ENCODE measurements around the gene TFPI.

TFPI gene

DNA sequence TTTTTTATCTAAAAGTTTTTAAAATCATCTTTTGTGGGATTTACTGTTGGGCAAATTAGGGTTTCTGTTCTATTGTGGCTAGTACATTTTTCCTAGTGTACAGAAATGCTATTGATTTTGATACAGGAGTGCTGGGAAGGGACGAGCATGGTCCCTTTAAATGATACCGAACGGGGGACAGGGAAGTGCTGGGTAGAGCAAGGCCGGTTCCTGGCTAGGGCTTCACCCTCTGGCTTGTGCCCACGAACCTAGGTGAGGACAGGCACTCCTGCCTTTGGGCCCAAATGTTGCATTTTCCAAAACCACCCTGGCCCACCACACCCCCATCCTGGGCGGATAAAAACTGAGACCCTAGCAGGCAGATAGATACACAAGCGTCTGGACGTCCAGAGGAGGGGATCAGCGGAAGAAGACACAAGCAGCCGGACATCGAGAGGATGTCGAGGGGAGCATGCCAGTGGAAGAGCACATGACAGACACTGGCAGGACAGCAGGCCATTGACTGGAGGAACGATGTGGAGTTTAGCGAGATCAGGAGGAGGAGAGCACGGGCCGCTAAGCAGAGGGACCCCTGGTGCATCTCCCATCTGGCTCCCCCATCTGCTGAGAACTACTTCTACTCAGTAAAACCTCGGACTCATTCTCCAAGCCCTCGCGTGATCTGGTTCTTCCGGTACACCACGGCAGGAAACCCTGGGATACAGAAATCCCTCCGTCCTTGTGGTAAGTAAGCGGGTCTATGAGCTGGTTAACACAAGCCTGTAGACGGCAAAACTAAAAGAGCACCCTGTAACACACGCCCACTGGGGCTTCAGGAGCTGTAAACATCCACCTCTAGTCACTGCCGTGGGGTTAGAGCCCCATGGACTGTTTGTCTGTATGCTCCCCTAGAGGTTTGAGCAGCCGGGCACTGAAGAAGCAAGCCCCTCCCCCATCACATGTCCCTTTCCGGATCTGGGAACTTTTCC, 92.7 kb downstream of the TFPI start:
- DNase-seq, result no peak

DNA sequence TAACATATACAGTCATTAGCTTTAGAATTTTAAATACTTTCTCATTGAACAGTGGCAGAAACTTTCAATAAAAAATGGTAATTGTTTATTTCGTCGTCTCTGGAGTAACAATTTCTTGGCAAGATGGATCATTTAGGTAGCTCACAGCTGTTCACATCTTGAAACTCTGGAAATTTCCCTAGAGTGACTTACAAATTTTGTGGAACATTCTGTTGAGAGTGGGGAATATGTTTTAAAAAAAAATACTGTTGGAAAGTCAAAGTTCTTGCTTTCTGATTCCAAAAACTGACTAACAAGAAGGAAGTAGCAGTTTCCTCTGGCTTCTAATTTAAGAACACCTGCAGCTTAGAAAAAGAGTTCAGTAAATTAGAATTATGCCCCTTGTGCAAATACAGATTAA, 95.0 kb downstream of the TFPI start:
- no peak for DNase-seq

DNA sequence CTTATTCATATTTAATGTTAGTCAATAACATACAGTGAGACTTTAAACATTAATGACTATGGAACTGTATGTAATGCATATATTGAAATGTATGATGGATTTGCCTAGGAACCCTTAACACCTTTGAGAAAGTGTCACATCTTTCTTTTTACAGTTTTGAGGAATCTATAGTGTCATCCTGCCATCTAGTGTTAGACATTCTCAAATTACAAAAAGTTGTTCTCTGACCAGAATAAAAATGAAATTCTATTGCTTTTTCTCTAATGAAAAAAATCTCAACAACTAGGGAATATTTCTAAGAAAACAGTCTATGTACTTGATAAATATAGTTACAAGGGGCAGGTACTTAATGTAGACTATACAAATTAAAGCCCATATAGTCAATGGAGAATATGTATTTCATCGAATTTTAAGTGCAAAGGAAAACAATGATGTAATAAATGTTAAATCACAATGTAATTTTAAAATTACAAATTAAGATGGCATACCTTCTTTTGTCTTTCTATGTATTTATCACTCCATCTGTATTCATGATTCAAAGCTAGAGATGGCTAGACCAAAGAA, 101.1 kb downstream of the TFPI start:
- no peak for DNase-seq

DNA sequence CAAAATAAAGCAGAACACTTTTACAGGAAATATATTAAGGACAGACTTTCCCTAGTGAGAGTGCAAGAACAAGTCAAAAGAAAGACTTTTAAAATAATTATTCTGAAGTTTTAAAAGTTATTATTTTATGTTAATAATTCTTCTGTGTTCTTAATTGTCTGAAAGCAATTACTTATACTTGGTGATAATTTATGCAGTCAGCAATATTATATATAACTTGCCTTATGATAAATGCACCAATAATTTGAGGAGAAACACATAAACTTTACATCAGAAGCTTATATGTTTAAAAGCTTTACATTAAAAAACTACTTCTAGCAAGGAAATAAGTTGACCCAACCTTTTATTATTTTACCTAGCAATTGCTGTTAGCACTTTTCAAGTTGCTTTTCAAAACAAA, 102.7 kb downstream of the TFPI start:
- no peak for DNase-seq

DNA sequence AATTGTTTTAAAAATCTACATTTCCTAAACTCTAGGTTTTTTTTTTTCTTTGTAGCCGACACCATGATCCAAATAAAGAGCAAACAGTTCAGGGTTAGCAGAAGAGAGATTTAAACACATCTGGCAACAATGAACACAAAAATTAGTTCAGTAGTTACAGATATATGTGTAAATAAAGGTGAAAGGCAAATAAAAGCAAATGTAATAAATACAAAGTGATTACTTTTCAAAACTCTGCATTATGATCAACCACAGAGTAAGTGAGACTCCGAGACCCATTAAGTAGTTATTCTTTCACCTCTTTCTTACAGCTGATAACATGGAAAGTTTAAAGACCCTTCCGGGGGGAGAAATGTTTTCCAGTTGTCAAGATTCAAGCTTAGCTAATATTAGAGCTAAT, 106.9 kb downstream of the TFPI start:
- DNase-seq, result no peak

DNA sequence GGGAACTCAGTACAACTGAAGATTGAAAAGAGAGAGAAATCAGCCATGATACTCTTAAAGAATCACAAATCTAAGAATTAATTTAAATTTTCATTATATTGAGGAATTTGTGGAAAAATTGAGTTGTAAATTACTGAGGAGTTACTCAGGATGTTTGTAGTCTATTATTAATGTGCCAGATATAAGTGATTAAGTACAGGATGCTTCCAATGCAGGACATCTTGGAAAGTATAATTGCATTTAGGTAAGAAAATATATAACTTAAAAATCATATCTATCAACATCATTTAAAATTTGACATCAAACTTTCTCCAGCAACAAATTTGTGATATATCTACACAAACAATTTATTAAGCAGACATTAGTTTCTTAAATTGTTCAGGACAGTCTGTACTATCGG, 107.5 kb downstream of the TFPI start:
- DNase-seq, result no peak

DNA sequence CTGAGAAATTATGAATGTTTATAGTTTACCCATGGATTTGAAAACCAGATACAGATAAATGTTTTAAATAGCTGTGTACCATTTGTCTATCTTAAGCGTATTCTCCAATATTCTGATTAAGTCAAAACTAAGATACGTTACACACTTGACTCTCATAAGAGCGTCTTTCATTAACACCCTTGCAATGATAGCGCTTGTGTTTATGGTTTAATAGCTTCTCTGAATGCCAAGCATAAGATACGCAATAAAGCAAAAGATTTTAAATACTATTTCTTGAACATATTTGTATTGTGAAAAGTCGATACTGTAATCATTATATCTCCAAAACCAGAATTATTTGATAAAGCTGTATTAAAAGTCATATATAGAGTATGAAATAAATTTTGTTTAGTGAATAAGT, 109.2 kb downstream of the TFPI start:
- DNase-seq, result no peak

DNA sequence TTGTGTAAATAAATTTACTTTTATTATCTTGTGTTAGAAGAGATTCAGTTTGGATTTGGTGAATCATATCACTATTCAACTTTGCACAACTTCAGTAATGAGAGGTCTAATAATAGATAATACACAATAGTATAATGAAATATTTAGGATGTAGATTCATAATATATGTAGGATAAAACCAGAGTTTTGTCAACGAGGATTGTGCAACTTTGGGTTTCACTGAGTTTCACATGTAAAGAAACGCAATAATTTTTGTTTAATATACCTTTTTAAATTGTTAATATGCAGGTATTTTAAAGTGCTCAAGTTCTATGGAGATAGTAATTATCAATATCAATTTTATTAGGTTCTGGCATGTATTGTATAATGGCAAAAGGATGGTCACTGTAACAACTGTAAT, 111.5 kb downstream of the TFPI start:
- DNase-seq, result no peak

DNA sequence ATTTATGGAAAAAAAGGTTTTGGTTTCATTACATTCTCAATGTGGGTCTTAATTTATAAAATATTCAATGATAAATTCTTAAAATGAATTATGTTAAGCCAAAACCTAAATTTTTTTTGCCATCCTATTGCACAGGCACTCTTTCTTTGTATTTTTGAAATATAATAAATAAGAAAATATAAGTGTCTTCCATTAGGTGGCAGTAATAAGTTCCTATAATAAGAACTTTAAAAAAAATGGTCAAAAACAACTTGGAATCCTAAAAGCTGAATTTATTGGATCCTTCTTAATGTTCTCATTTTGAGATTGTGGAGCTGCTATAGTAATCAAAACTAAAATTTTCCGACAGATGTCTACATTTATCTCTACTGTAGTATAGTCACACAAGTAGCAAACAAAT, 111.9 kb downstream of the TFPI start:
- DNase-seq, result no peak

DNA sequence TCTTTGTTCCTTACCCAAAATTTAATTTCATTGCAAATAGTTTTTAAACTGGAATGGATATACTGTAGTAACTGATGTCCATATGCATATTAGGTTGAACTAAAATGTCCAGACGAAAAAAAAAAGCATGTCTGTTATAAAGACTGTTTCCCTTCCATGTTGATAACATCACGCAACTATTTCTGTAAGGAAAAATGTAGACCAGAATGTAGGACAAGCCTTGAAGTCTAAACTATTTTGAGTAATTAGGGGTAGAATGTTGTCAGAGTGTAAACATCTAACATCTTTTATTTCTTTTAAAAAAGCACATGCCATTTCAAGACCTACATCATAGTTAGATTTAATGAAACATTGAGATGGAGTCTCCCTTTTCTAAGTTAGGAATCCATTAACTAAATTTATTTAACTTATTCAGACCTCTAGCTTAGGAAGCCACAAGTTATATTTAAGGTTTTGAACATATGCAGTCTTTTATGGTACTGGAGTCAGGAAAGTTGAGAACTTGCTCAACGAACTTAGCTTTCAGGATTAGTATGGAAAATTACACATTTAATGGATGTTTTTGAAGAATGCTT, 114.0 kb downstream of the TFPI start:
- no peak for DNase-seq

DNA sequence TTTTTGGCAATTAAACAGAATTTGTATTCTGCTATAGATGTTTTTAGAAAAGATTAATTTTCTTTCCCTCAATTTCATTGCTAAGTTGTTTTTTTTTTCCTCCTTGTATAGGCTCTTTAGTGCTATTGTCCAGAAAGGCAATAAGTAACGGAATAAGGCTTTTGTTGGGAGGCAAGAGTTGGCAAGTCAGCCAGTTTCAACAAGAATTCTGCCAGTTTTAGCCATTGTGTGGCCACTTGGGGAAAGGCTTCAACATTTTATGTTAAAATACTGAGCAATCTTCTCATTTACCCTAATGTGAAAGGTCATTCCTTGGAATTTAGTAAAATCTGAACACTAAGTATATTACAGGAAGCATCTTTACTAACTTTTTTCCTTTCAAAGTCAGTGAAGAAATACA, 115.8 kb downstream of the TFPI start:
- DNase-seq, result no peak

DNA sequence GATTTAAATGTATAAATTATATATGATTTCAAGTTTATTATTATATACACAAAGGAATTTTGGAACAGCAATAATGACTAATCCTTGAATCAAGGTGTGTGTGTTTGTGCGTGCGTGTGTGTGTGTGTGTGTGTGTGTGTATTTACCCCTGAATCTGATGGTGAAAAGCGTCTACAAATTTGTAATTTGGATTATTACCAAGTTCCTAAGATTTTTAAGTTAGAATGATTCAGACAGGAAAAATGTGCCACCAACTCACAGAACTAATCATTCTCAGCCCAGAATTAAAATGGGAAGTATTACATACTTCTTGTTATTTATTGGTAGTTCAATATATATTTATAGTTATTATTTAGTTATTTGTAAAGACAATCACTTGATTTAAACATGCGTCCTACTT, 118.5 kb downstream of the TFPI start:
- DNase-seq, result no peak

DNA sequence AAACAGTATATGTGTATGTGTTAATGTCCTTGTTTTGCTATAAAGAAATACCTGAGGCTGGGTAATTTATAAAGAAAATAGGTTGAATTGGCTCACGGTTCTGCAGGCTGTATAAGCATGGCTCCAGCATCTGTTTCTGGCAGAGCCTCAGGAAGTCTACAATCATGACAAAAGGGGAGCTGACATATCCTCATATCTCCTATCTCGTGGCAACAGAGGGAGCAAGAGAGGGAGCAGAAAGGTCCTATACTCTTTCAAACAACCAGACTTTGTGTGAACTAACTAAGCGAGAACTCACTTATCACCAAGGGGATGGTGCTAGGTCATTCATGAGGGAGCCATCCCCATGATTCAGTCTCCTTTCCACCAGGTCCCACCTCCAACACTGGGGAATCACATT, 119.2 kb downstream of the TFPI start:
- no peak for DNase-seq

DNA sequence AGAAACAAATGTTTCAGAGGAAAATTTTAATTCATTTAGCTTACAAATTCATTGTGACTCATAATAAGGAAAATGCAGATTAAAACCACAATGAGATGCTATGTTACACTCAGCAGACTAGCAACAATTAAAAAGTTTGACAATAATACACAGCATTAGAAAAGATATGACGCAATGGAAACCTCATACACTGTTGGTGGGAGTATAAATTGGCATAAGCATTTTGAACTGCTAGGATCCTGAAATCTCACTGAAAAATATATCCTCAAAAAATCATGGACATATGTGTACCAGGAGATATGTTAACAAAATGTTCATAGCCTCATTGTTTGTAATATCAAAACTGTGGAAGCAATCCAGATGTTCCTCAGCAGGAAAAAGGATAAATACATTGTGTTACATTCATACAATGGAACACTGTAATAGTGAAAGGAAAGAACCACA, 119.9 kb downstream of the TFPI start:
- DNase-seq, result no peak

DNA sequence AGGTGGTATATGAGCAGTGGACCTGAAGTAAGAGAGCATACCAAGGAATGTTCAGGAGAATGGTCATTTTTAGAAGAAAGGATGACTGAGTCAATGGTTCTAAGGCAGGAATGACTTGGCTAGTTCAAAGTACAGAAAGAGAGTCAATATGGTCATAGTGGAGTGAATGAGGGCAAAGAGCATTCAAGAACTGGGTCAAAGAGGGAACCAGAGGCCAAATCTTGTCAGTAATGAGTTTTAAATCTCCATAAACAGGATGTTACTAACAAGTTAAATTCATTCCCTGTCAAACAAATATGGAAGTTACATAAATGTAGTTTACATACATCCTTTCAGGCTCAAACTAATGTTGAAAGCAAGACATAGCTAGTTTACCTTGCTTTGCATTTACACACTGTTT, 122.3 kb downstream of the TFPI start:
- no peak for DNase-seq

DNA sequence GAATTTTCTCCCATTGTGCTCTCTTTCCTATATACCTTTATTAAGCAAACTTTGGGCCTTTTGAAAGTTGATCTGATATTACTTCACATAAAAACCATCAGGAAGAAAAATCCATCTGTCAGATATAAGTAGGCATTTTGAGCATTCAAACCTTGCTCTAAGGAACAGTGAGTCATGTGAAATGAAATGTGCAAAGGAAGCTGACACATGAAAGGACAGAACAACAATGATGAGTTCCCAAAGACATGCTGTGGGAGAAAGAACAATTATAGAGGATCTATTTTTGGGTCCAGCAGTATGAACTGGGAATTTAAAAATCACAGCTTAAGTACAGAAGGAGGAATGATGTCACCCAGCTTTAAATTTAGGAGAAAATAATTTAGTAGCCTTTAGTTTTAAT, 124.2 kb downstream of the TFPI start:
- no peak for DNase-seq

DNA sequence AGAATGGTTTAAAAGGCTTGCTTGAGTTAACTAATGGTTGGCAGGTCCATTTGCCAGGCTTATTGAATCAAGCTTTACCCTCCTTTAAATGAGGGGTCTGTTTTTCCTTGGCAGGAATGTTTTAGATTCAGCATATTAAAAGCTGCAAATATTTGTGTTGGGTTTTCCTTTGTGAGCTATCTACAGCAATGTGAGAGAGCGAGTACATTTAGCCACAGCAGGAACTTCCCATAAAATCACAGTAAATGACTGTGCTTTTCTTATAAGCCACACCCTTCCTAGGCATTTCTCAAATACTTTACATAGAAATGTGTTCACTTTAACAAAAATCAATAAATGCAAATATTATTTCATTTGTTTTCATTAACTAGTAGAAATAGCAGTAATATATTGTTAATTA, 130.1 kb downstream of the TFPI start:
- no peak for DNase-seq

DNA sequence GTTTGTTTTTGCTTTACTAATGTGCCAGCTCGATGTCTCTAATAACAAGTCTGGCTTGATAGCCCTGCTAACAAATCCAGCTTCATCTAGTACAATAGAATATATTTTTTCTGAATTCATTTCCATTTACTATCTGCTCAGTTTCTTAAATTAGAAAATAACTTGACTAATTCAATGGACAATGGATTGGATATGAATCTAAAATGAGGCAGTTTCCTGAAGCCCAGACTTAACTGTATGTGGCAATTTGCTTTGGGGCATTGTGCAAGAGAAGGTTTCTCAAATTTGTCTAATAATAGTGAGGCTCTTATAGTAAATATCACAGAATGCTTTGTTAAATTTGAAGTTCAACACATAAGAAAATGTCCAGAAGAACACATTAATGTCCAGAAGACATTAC, 132.0 kb downstream of the TFPI start:
- no peak for DNase-seq

DNA sequence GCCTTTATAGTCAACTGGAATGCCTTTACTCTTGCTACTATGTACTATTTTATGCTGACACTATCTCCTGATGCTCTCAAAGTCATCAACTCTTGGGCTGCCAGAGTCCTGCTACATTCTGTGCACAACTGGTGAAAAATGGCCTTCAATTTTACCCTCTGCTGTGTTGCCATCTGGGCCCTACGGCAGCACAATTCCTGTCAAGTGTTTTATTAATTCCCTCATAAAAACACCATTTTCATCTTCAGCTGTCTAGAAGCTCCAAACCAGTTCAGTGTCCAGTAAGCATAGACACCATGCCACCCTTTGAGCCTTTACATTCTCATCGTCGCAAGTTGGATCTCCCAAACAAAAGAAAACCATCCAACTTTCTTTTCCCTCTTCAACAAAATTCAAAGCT, 132.7 kb downstream of the TFPI start:
- DNase-seq, result no peak

DNA sequence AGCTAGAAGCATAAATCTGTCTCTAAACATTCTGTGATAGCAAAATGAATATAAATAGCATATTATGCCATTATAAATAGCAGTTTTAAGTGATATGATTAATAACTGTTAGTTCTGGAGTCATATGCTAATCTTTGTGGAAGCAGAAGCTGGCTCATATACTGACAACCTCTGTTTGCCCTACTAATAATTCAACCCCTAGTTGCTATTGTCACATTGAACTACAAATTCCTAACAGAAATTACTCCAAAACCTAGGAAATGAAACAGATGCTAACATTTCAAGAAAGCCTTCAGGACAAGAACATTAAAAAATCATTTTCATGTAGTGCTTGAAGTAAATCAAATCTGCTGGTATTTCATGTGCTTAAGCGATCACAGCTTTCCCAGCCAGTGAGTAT, 134.4 kb downstream of the TFPI start:
- no peak for DNase-seq

DNA sequence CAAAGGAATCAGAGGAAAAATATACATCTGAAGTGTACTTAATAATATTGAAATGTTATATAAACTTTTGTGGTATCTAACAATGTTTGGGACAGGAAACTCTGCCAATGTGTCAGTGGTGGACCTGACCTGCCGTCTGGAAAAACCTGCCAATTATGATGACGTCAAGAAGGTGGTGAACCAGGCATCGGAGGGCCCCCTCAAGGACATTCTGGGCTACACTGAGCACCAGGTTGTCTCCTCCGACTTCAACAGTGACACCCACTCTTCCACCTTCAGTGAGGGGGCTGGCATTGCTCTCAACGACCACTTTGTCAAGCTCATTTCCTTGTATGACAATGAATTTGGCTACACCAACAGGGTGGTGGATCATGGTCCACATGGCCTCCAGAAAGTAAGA, 138.8 kb downstream of the TFPI start:
- no peak for DNase-seq
